Right renal cortex interstitium (tissue), 3 donors: ENCODE results near the gene LSM4. TPM values are rescaled to one million over a fixed set of nuclear protein-coding genes. Genes with fewer than 3 reads are reported as not detected.
"Not testable (repeated sequence)": the region's sequence is repeated elsewhere in the genome, so short reads cannot be mapped to it uniquely, and the experiment has no call there.

Experiments used
- DNase-seq, 3 donors: peaks; one replicate each; pipeline ENCODE4 v3.0.0-alpha.2; 2013; ENCODE audit warnings: low read depth in 3 of 3, low spot score in 2 of 3
- polyA plus RNA-seq, 3 donors: library from polyadenylated mRNA; unstranded; fragments of 120-200 nt; gene quantifications; one replicate each; pipeline ENCODE4 v1.2.1, GENCODE V29; 2013; ENCODE audit not compliant: insufficient read length in 3 of 3

The LSM4 gene
- polyA plus RNA-seq, 3 donors, result 87.7 to 90.8 (median 88.0) TPM

- DNase-seq, result no peak
Observed at GRCh38 chr19:18342090-18342632, 19.3 kb upstream of the LSM4 start.

DNA sequence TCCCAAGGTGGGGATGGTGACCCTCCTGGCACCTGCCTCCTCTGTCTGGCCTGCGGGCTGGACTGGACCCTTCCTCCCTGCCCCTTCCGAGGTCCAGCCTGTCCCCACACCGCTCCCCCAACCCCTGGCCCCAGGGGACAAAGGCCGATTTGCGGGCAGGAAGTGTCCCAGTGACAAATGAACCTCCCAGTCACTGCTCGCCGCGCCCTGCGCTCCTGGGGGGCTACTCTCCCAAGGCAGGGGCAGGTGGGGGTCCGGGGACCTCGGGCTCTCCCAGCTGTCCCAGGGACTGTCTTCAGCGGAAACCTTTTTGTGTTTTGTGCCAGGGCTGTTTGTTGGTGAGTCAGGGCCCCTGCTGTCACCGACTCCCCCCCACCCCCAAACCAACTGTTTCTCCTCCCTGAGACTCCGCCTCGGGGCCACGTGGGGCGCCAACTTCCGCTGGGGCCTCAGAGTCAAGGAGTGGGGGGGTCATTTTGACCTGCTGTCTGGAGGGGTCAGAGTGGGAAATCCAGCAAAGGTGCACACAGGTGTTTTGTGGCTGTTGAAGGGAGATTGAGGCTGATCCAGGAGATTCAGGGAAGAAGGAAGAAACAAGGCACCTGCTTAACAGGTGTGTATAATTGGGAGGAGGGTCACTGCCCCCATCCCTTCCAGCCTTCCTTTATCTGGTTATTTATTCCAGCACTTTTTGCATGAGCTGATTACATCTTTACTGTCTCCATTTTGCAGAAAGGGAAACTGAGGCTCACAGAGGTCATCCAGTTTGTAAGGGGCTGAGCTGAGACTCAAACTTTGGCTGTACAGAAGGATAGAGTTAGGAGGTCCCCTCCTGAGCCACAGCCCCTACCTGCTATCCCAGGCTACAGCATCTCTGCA, 18.4 kb upstream of the LSM4 start:
- no peak for DNase-seq

DNA sequence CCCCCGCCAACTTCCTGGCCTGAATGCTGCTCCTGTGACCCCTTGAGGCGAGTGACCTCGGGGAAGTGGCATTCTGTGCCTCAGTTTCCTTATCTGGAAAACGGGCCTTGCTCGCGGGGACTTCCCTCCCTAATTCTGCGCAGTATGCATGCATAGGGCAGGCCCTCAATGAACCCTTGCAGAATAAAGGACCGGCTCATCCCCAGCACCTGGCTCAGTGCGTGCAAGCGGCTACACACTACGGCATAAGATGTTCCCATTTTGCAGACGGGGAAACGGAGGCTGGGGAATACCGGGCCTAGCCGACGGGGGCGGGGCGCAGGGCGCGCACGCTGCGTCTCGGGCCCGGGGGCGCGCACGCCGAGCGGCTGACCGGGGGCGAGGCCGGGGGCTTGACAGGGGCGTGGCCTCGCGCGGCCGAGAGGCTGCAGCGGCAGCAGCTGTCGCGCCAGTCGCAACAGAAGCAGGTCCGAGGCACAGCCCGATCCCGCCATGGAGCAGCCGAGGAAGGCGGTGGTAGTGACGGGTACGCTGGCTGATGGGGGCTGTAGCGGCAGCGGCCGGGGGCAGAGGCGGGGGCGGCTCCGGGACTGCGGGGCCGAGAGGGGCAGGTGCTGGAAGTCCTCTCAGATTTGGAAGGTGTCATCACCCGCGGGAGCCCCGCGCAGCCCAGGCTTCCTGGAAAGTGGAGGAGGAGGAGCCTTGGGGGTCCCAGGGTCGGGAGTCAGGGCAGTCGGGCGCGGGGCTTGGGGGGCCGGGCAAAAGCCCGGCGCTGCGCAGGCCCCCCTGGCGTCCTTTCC, 17.5 kb upstream of the LSM4 start, which contains the start of gene PGPEP1:
TSS of gene PGPEP1 (plus strand) at position 409 of the 800 bp plus-strand sequence. CDS start at position 493, 84 bp downstream.
- DNase-seq, result no peak

GRCh38 chr19:18339723-18340122, 16.8 kb upstream of the LSM4 start:
- DNase-seq, result no peak

GRCh38 chr19:18338541-18338940, 15.7 kb upstream of the LSM4 start:
- DNase-seq, result no peak

DNA sequence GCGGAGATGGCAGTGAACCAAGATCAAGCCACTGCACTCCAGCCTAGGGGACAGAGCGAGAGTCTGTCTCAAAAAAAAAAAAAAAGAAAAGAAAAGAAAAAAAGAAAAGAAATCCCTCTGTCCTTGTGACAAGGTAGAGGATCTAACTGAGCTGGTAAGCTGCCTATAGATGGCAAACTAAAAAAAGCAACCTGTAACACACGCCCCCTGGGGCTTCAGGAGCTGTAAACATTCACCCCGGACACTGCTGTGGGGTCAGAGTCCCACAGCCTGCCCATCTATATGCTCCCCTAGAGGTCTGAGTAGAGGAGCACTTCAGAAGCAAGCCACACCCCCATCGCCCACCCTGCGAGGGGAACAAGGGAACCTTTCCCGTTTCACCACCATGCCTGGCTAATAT, 13.2 kb upstream of the LSM4 start:
- no peak for DNase-seq

- no peak for DNase-seq
Observed at GRCh38 chr19:18333680-18334079, 10.8 kb upstream of the LSM4 start.

DNA sequence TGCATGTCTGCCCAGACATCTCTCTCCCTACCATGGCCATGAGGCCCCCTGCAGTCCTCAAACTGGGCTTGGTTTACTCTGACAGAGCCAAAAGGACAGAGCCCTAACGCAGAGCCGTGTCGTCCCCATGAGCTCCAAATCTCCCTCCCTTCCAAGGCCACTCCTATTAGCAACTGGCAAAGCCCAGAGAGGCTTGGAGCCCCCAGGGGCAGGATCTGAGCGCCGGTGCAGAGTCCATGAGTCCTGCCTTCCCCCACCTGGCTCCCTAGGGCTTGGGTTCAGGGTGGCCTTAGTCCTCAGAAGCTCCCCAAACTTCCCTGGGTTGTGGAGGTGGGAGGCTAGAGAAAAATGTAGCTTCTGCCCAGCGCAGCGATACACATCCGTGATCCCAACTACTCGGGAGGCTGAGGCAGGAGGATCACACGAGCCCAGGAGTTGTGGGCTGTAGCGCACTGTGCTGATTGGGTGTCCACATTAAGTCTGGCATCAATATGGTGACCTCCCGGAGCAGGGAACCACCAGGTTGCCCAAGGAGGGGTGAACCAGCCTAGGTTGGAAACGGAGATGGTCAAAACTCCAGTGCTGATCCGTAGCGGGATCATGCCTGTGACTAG, 10.1 kb upstream of the LSM4 start:
- no peak for DNase-seq

DNA sequence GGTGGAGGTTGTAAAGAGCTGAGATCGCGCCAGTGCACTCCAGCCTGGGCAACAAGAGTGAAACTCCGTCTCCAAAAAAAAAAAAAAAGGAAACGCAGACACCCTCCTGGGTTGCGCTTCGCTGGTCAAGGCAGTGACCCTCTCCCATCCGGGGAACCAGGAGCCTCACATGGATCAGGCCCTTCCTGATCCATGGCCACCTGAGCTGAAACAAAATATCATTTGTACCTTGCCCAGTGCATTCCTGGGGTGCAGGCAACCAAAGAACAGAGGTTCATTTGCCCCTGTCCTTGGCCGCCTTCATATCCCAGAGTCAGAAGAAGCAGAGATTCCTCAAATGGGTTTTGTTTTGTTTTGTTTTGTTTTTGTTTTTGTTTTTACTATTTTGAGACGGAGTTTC, 8.0 kb upstream of the LSM4 start:
- no peak for DNase-seq

DNA sequence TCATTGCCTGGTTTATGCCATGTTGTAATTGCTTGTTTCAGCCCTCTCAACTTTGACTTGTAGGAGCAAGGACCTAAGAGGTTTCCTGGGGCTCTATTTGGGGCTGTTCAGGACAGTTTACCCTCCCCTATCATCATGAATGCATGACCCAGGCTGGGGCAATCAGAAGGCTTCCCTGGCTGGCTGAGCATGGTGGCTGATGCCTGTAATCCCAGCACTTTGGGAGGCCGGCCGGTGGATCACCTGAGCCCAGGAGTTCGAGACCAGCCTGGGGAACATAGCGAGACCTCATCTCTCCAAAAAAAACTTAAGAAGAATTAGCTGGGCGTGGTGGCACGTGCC, 6.1 kb upstream of the LSM4 start:
- no peak for DNase-seq

GRCh38 chr19:18328340-18329034, 5.6 kb upstream of the LSM4 start:
- DNase-seq, result peak; percentile 90 to 95 (median 94)

- DNase-seq, result no peak
Observed at GRCh38 chr19:18326772-18327171, 3.9 kb upstream of the LSM4 start.

- not testable (repeated sequence) for DNase-seq
Observed at GRCh38 chr19:18324373-18324731, 1.5 kb upstream of the LSM4 start.

GRCh38 chr19:18322318-18322758, 538 bp downstream of the LSM4 start:
- no peak for DNase-seq

- DNase-seq, result no peak
Observed at GRCh38 chr19:18321734-18322102, 1.2 kb downstream of the LSM4 start.

GRCh38 chr19:18320865-18321733, 1.8 kb downstream of the LSM4 start:
- no peak for DNase-seq

- DNase-seq, result no peak
Observed at GRCh38 chr19:18319591-18320135, 3.2 kb downstream of the LSM4 start.

DNA sequence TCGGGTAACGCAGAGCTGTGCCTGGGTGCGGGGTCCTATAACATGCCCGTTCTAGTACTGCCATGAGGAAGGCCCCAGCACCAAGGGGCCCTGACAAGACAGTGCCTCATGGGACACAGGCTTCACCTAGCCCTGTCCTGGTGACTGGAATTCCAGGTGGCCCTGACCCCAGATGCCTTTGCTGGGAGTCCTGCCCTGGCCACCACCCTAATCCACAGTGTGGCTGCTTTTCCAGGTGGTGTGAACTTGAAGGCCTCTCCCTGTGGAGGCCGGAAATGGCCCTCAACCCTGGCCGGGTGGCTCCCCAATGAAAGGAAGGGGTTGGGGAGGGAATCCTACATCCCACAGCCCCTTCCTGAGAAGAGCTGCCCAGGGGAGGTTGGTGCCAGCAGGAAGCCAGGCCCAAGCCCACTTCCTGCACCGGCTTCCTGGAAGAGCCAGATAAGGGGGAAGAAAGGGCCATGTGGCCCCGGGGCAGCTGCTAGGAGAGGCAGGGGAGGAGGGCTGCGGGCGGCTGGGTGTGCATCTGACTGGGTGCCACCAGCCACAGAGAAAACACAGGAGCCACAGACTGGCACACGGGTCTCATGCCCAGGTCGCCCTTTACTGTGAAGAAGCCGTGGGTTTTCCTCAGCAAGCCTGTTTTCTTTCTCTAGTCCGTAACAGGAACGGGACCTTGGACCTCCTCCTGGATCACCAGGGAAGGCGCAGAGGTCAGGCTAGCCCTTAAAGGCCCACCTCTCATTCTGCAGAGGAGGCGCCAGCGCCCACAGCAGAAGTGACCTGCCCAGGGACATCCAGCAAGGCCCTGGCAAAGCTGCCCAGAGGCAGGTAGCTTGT, 4.7 kb downstream of the LSM4 start:
- no peak for DNase-seq
